HG02571 (cell line): ENCODE data around the gene KLK14.

Experiments
- ATAC-seq: cut with Tn5 transposase; IDR thresholded peaks from one replicate; pipeline ENCODE4 v1.9.1; 2021; ENCODE audit warnings: mild to moderate bottlenecking, moderate library complexity; ENCODE audit not compliant: unreplicated experiment

The KLK14 gene, protein sequence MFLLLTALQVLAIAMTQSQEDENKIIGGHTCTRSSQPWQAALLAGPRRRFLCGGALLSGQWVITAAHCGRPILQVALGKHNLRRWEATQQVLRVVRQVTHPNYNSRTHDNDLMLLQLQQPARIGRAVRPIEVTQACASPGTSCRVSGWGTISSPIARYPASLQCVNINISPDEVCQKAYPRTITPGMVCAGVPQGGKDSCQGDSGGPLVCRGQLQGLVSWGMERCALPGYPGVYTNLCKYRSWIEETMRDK

DNA sequence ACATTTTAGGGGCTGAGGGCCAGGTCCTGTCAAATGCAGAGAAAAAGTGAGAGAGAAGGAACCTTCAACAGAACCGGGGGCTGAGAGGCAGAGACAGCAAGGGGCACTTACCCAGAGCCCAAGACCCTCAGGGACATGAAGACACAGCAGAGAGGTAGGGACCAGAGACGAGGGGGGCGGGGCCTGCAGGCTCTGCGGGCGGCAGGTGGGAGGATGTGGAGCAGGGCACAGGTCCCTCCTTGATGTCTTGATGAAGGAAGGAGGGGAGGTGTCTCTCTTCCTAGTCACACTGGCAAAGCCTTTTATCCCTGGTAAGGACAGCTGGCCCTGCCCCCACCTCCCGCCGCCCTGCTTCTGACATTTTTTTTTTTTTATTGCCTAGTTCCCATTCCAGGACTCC lies at the start of gene KLK14:
KLK14 (minus strand) TSS at position 277 of the 400 bp plus-strand sequence; CDS start at position 4, 273 bp downstream.
- ATAC-seq = no peak

DNA sequence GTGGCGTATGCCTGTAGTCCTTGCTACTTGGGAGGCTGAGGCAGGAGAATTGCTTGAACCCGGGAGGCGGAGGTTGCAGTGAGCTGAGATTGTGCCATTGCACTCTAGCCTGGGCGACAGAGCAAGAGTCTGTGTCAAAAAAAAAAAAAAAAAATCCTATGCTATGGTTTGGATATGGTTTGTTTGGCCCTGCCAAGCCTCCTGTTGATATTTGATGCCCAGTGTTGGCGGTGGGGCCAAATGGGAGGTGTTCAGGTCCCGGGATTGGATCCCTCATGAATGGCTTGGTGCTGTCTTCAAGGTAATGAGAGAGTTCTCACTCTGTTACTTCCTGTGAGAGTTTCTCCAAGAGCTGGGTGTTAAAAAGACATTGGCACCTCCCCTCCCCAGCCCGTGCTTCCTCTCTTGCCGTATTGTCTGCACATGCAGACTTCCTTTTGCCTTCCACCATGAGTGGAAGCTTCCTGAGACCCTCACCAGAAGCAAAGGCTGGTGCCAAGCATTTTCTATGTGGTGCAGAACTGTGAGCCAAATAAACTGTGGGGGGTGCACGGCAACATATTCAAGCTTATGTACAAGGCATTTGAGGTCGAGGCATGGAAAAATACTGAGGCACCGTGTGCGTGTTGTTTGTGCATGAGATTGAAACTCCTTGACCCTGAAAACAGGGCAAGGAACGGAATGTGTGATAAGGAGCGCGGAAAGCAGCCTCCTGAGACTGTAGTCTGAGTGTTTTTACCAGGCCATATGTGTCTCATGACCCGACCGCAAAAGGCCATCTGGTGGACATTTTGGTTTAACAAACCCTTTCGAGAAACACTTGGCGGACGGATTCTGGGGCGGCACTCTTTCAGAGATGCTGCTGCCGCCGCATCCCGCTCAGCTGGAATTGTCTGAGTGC lies 49.3 kb upstream of the KLK14 start:
- no peak for ATAC-seq

DNA sequence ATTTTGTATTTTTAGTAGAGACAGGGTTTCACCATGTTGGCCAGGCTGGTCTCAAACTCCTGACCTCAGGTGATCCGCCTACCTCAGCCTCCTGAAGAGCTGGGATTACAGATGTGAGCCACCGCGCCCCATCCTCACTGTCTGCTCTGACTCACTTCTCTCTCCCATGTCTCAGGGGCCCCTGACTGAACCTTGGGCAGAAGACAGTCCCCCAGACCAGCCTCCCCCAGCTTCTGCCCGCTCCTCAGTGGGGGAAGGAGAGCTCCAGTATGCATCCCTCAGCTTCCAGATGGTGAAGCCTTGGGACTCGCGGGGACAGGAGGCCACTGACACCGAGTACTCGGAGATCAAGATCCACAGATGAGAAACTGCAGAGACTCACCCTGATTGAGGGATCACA lies 47.0 kb upstream of the KLK14 start:
- no peak for ATAC-seq

DNA sequence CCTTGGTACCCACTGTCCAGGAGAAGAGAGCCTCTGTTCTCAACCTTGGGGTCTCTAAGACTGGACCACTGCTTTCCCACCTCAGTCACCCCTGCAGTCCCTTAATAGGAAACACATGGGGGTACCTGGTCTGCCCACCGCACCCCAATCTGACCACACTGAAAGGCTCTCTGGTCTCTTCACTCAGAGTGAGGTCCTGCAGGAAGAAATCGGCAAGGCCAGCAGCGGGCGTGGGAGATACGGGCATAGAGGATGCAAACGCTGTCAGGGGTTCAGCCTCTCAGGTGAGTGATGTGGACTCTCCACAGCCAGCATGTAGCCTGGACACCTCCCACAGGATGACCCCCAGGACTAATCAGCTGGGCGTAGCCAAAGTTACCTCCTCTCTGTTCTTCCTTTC lies 45.5 kb upstream of the KLK14 start:
- no peak for ATAC-seq

DNA sequence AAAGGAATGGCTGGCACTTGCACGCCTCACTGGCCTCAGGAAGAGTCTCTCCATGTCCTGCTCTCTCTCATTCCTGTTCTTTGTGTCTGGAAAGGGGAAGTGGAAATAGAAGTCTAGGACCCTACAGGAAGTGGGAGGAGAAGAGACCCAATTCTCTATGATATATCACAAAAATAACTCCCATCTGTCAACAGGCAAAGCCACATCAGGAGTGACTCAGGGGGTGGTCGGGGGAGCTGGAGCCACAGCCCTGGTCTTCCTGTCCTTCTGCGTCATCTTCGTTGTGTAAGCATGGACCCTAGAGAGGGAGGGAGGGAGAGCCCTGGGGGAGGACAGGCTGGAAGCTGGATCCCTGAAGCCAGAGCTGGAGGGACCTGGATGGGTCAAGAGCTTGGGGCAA lies 45.1 kb upstream of the KLK14 start:
- no peak for ATAC-seq

DNA sequence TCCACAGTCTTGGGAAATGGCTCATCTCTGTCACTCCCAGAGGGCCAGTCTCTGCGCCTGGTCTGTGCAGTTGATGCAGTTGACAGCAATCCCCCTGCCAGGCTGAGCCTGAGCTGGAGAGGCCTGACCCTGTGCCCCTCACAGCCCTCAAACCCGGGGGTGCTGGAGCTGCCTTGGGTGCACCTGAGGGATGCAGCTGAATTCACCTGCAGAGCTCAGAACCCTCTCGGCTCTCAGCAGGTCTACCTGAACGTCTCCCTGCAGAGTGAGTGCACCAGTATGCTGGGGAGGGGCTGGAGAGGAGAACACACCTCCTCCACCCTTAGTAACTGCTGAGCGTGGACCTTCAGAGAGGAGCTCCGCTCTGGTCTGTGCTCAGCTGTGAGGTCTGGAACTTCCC lies 44.3 kb upstream of the KLK14 start:
- ATAC-seq = no peak

DNA sequence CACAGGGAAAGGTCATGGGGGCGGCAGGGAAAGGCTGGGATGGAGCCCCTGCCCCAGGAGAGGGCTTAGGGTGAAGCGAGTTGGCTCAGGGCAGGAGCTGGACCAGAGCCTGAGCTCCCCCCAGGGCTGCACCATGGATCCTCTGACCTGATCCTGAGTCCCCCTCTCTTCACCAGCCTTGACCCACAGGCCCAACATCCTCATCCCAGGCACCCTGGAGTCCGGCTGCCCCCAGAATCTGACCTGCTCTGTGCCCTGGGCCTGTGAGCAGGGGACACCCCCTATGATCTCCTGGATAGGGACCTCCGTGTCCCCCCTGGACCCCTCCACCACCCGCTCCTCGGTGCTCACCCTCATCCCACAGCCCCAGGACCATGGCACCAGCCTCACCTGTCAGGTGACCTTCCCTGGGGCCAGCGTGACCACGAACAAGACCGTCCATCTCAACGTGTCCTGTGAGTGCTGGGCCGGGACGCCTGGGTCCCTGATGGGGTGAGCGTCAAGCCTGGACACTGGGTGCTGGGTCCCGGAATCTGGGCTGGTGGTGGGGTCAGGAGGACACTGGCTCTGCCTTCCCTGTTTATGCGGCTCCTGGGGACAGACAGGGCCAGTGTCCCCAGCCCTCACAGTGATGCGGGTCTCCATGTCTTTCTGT lies 42.9 kb upstream of the KLK14 start:
- no peak for ATAC-seq

DNA sequence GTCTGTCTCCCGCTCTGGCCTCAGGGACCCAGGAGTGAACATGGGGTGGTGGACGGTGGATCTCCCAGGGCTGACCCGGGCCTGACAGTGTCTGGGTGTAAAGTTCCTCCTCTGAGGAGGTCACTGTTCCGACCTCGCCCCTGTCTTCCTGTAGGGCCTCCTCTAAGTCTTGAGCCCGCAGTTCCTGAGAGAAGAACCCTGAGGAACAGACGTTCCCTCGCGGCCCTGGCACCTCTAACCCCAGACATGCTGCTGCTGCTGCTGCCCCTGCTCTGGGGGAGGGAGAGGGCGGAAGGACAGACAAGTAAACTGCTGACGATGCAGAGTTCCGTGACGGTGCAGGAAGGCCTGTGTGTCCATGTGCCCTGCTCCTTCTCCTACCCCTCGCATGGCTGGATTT lies 42.0 kb upstream of the KLK14 start, which contains the start of gene SIGLEC9:
SIGLEC9 (plus strand) TSS at position 178 of the 400 bp plus-strand sequence; CDS start at position 247, 69 bp downstream.
- ATAC-seq = no peak

DNA sequence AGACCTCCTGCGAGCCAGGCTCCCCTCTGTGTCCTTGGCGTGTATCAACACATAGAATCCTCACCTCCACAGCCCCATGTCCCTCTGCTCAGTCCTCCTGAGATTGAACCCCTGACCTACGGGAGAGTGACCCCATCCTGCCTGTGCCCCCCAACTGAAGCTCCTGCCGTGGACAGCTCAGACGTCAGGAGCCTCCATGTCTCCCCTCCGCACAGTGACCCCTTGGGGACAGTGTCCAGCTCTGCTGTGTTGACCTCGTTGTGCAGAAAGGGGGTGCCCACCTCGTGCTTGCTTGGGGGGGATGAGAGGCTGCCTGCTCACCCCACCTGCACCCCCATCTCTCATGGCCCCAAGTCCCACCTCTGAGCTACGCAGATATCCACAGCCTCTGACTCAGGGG lies 41.5 kb upstream of the KLK14 start:
- ATAC-seq = no peak

DNA sequence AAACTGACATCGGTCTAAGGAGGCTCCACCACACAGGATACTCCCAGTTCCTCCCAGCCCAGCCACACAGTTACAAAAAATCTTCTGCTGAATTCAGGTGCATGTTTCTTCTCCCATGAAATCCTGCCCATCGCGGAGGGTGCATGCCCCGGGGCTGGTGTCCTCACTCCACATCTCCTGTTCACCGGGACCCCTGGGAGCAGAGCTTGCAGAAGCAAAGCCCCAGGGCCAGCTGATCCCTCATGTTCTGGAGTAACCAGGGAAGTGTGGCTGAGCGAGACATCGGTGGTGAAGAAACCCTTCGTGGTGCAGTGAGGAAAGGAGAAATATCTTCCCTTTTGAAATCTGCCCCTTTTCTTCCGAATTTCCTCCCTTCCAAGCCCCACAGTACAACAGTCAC lies 41.1 kb upstream of the KLK14 start:
- no peak for ATAC-seq

DNA sequence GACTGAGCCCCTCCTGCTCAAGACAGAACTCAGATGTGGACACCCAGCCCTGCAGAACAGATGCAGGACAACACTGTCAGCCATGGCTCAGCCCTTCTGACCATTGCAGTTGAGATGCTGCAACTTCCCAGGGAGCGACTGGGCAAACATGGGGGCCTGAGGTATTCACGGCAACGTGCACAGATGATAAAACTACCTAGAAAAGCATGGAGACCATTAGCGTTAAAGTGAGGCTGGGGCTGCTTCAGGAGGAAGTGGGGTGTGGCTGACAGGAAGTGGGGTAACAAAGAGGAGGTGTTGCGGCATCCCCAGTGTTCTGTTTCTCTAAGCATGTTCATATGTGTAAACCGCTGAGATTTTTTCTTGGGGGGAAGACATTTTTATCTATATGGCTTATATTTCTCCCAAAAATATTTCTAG lies 40.7 kb upstream of the KLK14 start:
- no peak for ATAC-seq

DNA sequence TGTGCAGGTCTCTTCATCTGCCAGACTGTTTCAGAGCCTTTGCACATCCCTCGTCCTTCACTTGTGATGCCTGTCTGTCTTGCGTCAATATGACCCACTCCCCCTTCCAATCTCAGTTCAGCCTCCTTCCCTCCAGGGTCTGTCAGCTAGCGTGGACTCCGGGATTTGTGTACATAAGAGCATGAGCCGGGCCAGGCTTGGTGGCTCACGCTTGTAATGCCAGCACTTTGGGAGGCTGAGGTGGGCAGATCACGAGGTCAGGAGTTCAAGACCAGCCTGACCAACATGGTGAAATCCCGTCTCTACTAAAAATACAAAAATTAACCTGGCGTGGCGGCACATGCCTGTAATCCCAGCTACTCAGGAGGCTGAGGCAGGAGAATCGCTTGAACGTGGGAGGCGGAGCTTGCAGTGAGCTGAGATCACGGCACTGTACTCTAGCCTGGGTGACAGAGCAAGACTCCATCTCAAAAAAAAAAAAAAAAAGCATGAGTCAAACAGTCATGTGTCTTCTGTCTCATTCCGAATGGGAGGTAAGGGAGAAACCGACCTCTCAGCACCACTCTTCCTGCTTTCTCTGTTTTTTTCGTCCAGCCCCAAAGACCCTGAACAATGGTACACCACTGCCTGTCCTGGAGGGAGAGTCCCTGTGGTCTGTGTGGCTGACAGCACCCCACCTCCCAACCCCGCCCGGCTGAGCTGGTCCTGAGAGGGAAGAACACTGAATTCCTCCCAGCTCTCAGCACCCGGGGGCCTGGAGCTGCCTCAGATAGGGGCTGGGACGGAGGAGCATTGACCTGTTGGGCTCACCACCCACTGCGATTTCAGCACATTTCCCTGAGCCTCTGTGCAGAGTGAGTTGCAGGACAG lies 39.7 kb upstream of the KLK14 start:
- ATAC-seq = no peak

DNA sequence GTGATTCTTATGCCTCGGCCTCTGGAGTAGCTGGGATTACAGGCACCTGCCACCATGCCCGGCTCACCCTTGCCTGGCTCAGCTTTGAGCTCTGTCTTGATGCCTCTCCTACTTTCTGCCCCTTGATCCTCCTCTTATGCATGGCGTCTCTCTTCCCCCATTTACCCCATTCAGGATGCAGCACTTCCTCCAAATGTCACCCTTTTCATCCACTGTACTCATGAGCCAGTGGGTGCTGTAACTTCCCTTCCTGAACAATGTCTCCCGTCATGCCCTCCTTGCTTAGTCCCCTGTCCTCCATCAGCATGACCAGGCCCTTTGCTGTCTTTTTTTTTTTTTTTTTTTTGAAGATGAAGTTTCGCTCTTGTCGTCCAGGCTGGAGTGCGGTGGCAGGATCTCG lies 38.6 kb upstream of the KLK14 start:
- no peak for ATAC-seq

DNA sequence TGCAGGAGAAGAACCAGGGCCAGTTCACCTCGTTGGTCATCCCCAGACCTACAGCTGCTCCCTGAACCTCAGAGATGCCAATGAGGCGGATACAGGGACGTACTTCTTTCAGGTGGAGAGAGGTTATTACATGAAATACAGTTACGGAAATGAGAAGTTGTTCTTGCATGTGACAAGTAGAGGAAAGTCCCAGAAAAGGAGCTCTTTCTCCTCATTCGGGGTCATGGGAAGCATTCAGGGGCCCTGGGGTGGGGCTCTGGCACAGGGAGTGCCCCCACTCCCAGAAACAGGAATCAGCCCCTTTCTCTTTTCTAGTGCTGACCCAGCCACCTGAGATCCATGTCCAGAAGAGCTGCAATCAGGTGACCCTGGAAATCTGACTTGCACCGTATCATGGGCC lies 37.5 kb upstream of the KLK14 start:
- no peak for ATAC-seq

DNA sequence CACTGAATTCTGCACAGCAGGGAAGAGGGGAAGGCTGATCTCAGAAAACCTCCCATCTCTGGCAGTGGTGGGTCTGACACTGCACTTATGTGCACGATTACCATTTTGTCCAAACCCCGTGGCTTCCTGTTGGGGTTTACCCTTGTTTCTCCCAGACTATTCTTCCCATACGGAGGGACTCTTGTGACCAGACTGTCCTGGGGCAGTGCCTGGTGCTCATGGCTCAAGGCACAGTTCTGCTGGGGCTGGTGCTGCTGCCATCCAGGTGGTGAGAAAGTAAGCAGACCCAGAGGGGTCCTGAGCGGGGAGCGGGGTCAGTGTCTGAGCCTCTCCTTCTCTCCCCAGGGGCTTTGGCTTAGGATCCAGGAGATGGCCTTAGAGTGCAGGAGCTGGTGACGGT lies 36.9 kb upstream of the KLK14 start:
- no peak for ATAC-seq

DNA sequence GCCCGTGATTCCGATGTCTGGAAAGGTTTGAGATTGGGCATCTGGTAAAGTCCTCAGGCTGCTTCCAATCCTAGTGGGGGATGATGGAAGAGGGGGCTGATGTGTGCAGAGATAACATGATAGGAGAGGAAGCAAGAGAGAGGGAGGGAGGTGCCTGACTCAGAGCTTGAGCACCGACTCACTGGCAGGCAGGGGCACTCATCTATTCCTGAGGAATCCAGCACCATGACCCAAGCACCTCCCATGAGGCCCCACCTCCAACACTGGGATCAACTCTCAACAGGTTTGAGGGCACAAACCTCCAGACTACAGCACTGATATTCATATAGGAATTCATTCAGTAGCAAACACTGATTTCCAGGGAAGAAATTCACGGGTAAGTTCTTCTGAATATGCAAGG lies 36.4 kb upstream of the KLK14 start:
- ATAC-seq = no peak

DNA sequence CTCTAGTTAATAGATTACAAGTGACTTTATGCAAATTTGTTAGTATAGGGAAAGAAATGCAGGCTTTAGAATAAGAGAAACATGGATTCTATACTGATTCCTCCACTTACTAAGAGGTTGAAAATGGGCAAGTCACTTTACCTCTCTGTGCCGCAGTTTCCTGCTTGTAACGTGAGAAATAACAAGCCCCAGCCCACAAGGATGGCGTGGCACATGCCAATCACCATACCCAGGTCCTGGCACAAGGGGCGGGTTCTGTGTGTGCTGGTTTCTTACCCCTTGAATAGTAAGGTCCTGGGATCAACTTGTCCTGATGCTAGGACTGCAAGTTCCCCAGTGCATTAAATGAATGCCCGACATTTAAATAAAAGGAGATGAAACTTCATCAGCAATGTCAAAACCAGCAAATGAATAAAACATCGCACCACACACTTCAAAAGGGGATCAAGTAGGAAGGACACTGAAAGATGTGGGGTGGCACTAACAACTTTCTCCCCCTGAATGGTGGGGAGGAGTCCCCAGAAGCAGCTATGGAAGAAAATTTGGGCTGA lies 34.1 kb upstream of the KLK14 start:
- ATAC-seq = no peak

DNA sequence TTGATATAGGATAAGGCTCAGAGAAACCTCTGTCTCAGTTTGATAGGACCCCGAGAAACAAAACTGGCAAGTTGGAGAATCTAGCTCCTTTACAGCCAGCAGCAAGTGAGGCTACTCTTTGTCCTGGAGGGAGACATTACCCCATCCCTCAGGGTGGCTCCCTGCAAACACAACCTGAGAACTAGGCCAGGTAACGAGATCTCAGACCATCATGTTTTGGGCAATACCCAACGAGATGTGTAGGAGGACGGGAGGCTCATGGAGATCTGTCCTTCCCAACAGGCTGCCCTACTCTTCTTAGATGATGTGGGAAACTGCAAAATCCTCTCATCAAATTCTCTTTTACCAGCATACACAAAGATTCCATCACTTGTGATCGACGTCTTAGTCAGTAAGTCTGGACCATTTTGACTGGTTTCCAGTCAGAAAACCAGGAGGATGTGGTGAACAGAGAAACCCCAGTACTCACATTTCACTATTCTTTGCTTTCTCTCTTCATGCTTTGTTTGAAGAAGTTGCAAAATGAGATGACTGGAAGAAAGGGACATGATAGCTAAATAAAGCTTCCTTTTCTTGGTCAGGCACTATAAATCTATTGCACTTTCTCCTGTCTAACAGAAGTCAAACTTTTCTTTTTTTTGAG lies 31.5 kb upstream of the KLK14 start:
- no peak for ATAC-seq

DNA sequence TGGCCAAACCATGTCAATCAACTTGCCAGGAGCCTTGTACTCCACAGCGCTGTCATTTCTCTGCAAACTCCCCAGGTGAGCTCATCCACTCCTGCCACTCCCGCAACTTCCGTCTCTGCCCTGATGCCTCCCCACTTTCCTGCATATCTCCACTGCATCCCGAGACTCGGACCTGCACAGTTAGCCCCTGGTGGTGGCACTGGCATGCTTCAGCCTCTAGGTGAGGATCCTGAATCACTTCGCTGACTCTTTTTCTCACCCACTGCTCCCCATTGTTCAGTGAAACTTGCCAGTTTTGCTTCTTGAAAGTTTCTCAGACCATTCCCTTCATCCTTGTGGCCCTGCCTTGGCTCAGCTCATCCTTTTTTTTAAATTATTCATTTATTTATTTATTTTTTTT lies 28.9 kb upstream of the KLK14 start:
- ATAC-seq = no peak

DNA sequence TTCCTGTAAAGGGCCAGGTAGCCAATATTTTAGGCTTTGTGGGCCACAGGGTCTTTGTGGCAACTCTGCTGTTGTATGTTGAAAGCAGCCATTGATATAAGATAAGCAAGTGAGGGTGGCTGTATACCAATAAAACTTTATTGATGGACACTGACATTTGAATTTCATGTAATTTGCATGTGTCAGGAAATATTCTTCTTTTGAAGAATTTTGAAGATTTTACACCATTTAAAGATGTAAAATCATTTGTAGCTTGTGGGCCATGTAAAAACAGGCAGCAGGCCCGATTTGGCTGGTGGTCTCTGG lies 27.9 kb upstream of the KLK14 start:
- no peak for ATAC-seq
